ENCODE measurements around the gene CALCOCO1. TPM values are rescaled to one million over a fixed set of nuclear protein-coding genes. Genes with fewer than 3 reads are reported as not detected.

The CALCOCO1 gene
- total and polyA plus RNA-seq, 9 of the 15 experiments (the other 6 are each of a cell fraction or from before 2014, with no cell fraction given): 1.9 to 31.8 (median 11.0) TPM

GRCh38 chr12:53727310-53728041 is at the start of gene CALCOCO1 (continued):
- no peak for TF ChIP-seq MCM5 (IDR thresholded peaks at IDR 0.05; ENCODE audit: low read depth)
- no peak for TF ChIP-seq ZFP1 (CRISPR knock-in tag; IDR thresholded peaks at IDR 0.05)
- peak; percentile 86 for TF ChIP-seq TOE1 (IDR thresholded peaks at IDR 0.05; ENCODE audit: borderline replicate concordance)
- TF ChIP-seq TOE1 (CRISPR knock-in tag; IDR thresholded peaks at IDR 0.05; ENCODE audit: borderline replicate concordance, low read depth): no peak
- TF ChIP-seq XRCC3 (IDR thresholded peaks at IDR 0.05): no peak
- no peak for TF ChIP-seq ILF3 (IDR thresholded peaks at IDR 0.05; ENCODE audit: borderline replicate concordance)
- TF ChIP-seq ZNF589 (CRISPR knock-in tag; IDR thresholded peaks at IDR 0.05; ENCODE audit: low read depth): no peak; the same call in 1 of the 2 replicates
- 0 out of 2 replicates have a peak, but pooled peaks have one; percentile 32 for TF ChIP-seq EHMT2 (IDR thresholded peaks at IDR 0.05)
- TF ChIP-seq BHLHE40 (IDR thresholded peaks at IDR 0.05; ENCODE audit: low read length): peak; percentile 60
- no peak for TF ChIP-seq SREBF2 (CRISPR knock-in tag; IDR thresholded peaks at IDR 0.05)
- TF ChIP-seq FOXM1 (IDR thresholded peaks at IDR 0.05; ENCODE audit: low read depth): 0 out of 2 replicates have a peak, but pooled peaks have one; percentile 41
- TF ChIP-seq FOXM1 (CRISPR knock-in tag; IDR thresholded peaks at IDR 0.05; ENCODE audit: low read depth): no peak
- TF ChIP-seq NBN (IDR thresholded peaks at IDR 0.05; ENCODE audit: low read depth): no peak
- no peak for TF ChIP-seq HNRNPL (IDR thresholded peaks at IDR 0.05; ENCODE audit: low read depth, low read length)
- peak; percentile 56; the same call in 1 of the 2 replicates for TF ChIP-seq ZNF79 (CRISPR knock-in tag; IDR thresholded peaks at IDR 0.05; ENCODE audit: low read depth)
- TF ChIP-seq, protein P1, sequence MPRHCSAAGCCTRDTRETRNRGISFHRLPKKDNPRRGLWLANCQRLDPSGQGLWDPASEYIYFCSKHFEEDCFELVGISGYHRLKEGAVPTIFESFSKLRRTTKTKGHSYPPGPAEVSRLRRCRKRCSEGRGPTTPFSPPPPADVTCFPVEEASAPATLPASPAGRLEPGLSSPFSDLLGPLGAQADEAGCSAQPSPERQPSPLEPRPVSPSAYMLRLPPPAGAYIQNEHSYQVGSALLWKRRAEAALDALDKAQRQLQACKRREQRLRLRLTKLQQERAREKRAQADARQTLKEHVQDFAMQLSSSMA (CRISPR knock-in tag; IDR thresholded peaks at IDR 0.05): no peak
- no peak for TF ChIP-seq TAF15 (IDR thresholded peaks at IDR 0.05; ENCODE audit: low read depth, low read length)
- TF ChIP-seq ZNF311 (CRISPR knock-in tag; IDR thresholded peaks at IDR 0.05): peak; percentile 87; the same call in 1 of the 2 replicates
- TF ChIP-seq, protein P2, sequence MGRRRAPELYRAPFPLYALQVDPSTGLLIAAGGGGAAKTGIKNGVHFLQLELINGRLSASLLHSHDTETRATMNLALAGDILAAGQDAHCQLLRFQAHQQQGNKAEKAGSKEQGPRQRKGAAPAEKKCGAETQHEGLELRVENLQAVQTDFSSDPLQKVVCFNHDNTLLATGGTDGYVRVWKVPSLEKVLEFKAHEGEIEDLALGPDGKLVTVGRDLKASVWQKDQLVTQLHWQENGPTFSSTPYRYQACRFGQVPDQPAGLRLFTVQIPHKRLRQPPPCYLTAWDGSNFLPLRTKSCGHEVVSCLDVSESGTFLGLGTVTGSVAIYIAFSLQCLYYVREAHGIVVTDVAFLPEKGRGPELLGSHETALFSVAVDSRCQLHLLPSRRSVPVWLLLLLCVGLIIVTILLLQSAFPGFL (CRISPR knock-in tag; IDR thresholded peaks at IDR 0.05): no peak
- TF ChIP-seq GABPB2 (CRISPR knock-in tag; conservative IDR thresholded peaks at IDR 0.05): no peak; the same call in 1 of the 2 replicates
- no peak for TF ChIP-seq ELF2 (CRISPR knock-in tag; IDR thresholded peaks at IDR 0.05)
- TF ChIP-seq MAFK (IDR thresholded peaks at IDR 0.05; ENCODE audit: low read length): no peak
- TF ChIP-seq CGGBP1 (CRISPR knock-in tag; IDR thresholded peaks at IDR 0.05): no peak
- no peak for TF ChIP-seq ZBTB5 (IDR thresholded peaks at IDR 0.05)
- TF ChIP-seq TSC22D4 (tag; IDR thresholded peaks at IDR 0.05): no peak
- TF ChIP-seq MECOM (CRISPR knock-in tag; IDR thresholded peaks at IDR 0.05): no peak
- peak; percentile 75 for TF ChIP-seq EP400 (IDR thresholded peaks at IDR 0.05)
- TF ChIP-seq HDAC8 (tag; IDR thresholded peaks at IDR 0.05): no peak
- 0 out of 2 replicates have a peak, but pooled peaks have one; percentile 10 for TF ChIP-seq ZEB2 (IDR thresholded peaks at IDR 0.05)
